DMS153 treated with DMSO at 0.1 percent for 48 hours (cell line): Measurements from ENCODE around the gene RGL4.

Experiments used
- DNase-seq: peaks from one replicate; lab custom pipeline; 2025; ENCODE audit not compliant: unreplicated experiment; lab: John Stamatoyannopoulos, UW

Gene RGL4

DNA sequence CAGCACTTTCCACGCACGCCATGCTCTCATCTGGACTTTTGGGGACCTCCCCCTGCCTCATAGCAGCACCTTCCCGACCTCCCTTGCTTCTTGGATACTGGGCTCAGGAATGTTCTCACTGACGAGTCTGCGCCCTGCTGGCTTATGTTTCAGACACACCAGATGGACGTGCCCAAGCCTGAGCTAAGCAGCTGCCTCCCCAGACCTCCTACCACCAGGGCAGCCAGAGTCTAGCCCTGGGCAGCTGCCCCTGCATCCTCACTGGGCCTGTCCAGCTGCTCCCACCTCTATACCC is 13.2 kb upstream of the RGL4 start:
- no peak for DNase-seq

DNA sequence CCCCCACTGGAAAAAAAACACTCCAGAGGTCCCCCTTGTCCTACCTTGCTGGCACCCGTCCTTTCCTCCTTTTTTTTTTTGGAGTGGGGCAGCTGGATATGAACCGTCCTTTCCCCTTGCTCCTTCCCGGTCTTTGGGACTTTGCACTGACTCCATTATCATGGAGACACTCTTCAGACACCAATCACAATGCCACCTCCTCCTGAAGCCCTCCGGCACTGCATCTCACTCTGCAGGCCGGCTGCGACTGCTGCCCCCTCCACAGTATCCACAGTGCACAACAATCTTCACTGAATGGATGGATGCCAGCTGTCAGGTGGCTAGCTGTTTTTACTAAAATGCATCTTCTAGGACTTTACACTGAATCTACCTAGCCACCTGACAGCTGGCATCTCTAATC is 12.7 kb upstream of the RGL4 start:
- DNase-seq: no peak

- no peak for DNase-seq
Observed at GRCh38 chr22:23681026-23681809, 9.6 kb upstream of the RGL4 start.

DNA sequence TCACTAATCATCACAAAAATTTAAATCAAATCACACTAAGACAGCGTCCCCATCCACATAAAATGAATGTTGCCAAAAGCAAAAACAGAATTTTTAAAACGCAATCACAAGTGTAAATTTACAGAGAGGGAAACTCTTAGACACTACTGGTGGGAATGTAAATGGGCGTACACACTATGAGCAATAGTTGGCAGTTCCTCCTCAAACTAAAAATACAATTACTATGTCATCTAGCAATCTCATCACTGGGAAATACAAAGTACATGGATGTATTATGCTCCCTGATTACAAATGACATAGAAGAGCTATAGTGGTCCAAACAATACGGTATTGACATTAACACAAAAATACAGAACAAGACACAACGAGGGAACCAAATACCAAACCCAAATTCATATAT is 8.7 kb upstream of the RGL4 start:
- no peak for DNase-seq

DNA sequence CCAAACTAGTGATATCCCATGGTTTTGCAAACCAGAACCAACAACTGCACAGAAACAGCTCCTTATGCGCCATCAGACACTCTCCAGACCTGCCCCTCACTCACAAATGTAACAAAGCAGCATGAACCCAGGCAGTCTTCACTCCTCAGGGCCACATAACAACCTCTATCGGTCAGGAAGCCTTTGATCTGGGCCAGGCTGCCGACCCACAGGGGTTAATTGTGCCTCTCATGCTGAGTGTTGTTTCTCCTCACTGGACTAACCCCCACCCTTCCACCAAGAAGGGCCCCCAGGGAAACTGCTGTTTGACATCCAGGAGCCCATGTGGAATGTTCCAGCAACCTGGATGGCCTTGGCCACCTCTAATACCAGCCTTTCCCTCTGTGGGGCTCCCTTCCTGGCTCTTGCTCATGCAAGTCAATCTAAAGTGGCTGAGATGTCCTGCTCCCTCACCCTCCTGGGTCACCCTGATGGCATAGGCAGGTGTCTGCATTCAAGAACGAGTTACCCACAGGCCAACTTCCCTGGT is 7.9 kb upstream of the RGL4 start:
- no peak for DNase-seq

DNA sequence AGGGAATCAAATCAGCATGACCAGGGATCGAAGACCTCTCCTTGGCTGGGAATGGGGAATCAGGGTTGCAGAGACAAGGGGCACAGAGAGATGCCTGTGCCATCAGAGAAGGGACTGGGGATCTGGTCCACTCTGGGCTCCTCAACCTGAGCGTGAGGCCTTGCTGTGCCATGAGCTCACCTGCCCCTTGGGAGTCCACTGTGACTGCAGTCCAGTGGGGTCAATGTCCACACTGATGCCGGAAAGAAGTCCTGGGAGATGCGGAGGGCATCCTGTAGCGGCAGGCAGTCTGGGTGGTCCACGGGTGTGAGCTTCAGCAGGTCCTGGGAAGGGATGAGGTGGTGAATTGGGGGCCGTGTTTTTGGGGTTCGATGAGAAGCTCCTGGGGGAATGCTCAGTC is 7.3 kb upstream of the RGL4 start:
- DNase-seq: no peak

DNA sequence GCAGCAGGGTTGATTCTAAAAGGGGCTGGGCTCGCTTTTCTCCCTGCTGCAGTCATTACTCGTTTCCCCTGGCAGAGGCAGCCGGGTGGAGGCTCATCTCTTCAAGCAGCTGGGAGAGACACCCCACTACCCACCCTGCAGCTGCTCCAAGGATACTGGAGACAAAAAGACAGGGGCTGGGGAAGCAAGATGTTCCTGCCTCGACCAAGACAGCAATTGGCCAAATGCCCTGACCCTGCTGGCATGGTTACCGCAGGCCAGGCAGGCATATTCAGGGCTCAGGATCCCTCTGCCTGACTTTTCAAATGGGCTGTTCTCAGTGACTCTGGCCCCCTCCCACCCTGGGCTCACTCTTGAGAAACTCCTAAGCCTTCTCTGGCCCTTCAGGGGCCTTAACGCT is 6.8 kb upstream of the RGL4 start:
- no peak for DNase-seq

- DNase-seq: no peak
Observed at GRCh38 chr22:23684561-23685031, 6.2 kb upstream of the RGL4 start.

DNA sequence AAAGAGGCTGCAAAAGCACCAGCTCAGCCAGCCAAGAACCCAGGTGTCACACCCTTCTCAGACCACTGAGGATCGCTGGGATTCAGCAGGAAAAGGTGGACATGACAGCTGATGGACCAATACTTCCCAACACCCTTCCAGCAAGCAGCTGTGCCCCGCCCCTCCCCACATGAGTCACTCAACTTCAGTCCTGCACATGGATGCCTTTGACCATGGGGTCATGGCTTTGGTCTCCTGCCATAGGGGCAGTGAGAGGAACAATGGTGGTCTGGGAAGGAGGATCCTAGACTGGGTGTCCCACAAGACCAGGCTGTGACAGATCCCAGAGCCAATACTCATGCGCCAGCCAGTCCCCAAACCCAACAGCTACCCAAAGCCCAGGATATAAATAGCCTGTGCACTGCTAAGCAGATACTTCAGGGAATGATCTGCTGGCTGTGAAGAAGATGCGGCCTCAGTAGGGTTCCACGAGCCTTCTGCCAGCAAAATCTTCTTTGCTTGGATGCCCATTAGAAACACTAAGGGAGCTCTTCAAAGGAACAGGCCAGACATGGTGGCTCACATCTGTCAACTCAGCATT is 5.5 kb upstream of the RGL4 start:
- DNase-seq: no peak

- no peak for DNase-seq
Observed at GRCh38 chr22:23686416-23687024, 4.3 kb upstream of the RGL4 start.

GRCh38 chr22:23688121-23688520 is 2.7 kb upstream of the RGL4 start:
- no peak for DNase-seq

GRCh38 chr22:23688571-23688970 is 2.2 kb upstream of the RGL4 start:
- DNase-seq: no peak

GRCh38 chr22:23689414-23689813 is 1.4 kb upstream of the RGL4 start:
- no peak for DNase-seq

GRCh38 chr22:23691748-23692423 is 1.1 kb downstream of the RGL4 start:
- DNase-seq: no peak

GRCh38 chr22:23692598-23693291 is 1.9 kb downstream of the RGL4 start:
- DNase-seq: no peak

DNA sequence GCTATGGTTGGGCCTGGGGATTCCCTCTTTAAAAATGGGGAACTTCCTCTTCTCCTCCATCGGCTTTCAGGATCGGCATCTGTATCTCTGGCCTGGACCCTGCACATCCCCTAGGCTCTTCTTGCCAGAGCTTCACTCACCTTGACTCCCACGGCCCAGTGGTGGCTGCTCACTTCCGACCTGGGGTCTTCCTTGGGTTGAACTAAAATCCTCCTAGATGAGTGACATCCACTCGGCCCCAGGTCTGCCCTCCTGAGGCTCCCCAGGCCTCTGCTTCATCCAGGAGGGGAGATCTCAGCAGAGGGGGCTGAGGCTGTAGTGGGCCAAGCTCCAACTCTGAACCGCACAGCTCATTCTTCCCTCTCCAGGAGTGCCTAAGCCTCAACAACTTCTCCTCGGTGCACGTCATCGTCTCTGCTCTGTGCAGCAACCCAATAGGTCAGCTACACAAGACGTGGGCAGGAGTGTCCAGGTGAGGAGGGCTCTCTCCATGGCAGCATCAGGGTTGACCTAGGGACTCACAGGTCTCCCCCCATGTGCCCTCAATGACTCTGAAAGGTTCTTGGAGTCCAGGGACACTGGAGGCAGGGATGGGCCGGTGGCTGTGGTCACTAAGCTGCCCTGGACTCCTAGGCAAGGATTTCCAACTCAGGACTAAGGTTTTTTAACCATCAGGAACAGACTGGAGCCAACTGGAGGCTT is 3.3 kb downstream of the RGL4 start:
- no peak for DNase-seq

- no peak for DNase-seq
Observed at GRCh38 chr22:23695141-23695540, 4.3 kb downstream of the RGL4 start.

- no peak for DNase-seq
Observed at GRCh38 chr22:23695571-23696325, 4.9 kb downstream of the RGL4 start.

DNA sequence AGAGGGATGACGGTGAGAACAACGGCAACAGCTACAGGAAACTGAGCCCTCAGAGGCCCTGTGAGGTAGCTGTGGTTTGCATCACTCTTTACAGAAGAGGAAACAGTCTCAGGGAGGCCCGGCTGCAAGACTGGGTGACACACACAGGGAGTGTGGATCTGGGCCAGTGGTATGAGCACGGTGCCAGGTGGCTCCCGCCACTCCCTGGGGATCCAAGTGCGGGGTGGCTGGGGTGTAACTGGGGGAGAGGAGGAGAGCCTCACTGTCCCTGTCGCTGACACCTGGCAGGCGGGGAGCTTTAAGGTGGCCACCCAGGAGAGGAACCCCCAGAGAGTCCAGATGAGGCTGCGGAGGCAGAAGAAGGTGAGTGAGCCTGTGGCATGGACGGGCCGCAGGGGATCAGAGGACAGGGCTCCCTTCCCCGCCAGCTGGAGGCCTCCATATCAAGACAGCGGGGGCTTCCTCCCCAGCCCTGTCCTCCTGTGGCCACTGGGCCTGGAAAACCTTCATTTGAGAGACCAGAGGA is 5.6 kb downstream of the RGL4 start:
- DNase-seq: no peak
